B cell (primary cell): Measurements from ENCODE around the gene RABL2A.

Source experiments
- EZH2 ChIP-seq: IDR thresholded peaks from 2 replicates; pipeline ENCODE4 v1.6.1; 2012; ENCODE audit warnings: borderline replicate concordance, low read depth, mild to moderate bottlenecking, moderate library complexity, low read length; ENCODE audit not compliant: insufficient read depth, poor library complexity, severe bottlenecking
- TF ChIP-seq, protein P1 (sequence below): fragments of 200-600 bp; IDR thresholded peaks from one replicate; pipeline ENCODE4 v1.8.0; 2022; ENCODE audit warnings: antibody characterized with exemption, mild to moderate bottlenecking

DNA sequence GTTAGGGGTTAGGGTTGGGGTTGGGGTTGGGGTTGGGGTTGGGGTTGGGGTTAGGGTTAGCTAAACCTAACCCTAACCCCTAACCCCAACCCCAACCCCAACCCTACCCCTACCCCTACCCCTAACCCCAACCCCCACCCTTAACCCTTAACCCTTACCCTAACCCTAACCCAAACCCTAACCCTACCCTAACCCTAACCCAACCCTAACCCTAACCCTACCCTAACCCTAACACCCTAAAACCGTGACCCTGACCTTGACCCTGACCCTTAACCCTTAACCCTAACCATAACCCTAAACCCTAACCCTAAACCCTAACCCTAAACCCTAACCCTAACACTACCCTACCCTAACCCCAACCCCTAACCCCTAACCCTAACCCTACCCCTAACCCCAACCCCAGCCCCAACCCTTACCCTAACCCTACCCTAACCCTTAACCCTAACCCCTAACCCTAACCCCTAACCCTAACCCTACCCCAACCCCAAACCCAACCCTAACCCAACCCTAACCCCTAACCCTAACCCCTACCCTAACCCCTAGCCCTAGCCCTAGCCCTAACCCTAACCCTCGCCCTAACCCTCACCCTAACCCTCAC lies 24.1 kb upstream of the RABL2A start:
- TF ChIP-seq, protein P1, sequence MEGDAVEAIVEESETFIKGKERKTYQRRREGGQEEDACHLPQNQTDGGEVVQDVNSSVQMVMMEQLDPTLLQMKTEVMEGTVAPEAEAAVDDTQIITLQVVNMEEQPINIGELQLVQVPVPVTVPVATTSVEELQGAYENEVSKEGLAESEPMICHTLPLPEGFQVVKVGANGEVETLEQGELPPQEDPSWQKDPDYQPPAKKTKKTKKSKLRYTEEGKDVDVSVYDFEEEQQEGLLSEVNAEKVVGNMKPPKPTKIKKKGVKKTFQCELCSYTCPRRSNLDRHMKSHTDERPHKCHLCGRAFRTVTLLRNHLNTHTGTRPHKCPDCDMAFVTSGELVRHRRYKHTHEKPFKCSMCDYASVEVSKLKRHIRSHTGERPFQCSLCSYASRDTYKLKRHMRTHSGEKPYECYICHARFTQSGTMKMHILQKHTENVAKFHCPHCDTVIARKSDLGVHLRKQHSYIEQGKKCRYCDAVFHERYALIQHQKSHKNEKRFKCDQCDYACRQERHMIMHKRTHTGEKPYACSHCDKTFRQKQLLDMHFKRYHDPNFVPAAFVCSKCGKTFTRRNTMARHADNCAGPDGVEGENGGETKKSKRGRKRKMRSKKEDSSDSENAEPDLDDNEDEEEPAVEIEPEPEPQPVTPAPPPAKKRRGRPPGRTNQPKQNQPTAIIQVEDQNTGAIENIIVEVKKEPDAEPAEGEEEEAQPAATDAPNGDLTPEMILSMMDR = no peak
- TF ChIP-seq EZH2 = no peak
